Body of pancreas (tissue), 4 donors: ENCODE measurements around the gene VTI1A.

Source experiments
- CTCF ChIP-seq, 7 experiments: fragments of 450-650 bp in 4 of 7; fragments of 200-600 bp in 3 of 7; sonication (generic) in 3 of 7; IDR thresholded peaks; one replicate each; pipeline ENCODE4 v1.5.1; 2016 to 2019; ENCODE audit warnings: antibody characterized with exemption in 7 of 7
- POLR2A ChIP-seq, 3 donors: fragments of 450-650 bp; IDR thresholded peaks; one replicate each; pipeline ENCODE4 v1.6.1; 2016; ENCODE audit warnings: antibody characterized with exemption in 3 of 3, mild to moderate bottlenecking in 2 of 3

DNA sequence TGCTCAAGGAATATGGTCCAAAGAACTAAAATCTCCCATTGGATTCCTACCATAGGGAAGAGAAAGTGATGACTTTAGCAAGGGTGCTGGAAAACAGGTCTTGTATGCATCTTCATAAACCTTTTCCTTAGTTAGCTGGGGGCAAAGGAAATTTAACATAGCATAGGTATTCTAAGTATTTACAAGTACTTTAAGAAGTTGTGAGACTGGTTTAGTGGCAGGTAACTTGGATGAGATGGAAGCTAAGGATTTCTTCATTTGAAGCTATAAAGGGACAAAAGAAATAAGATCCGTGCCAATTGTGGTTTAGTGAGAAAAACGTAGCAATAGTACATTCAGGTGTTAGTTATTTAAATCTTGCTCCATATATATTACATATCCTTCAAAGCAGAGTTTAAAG, 319.6 kb downstream of the VTI1A start:
- TF ChIP-seq CTCF (IDR thresholded peaks at IDR 0.05): no peak
- no peak for TF ChIP-seq POLR2A (IDR thresholded peaks at IDR 0.05)
